Suprapubic skin (tissue), 4 donors: ENCODE data around the gene RINT1. TPM values are rescaled to one million over a fixed set of nuclear protein-coding genes. Genes with fewer than 3 reads are reported as not detected.

Experiments used
- DNase-seq, 2 donors: peaks; one replicate each; pipeline ENCODE4 v3.0.0-alpha.2; 2019; ENCODE audit warnings: low spot score in 2 of 2
- H3K27ac ChIP-seq: fragments of 200-600 bp; sonication (generic); one replicate; pipeline ENCODE4 v1.5.1; 2019
- H3K27me3 ChIP-seq: fragments of 200-600 bp; sonication (generic); one replicate; pipeline ENCODE4 v1.5.1; 2019
- H3K36me3 ChIP-seq: fragments of 200-600 bp; sonication (generic); one replicate; pipeline ENCODE4 v1.5.1; 2019
- H3K4me1 ChIP-seq: fragments of 200-600 bp; sonication (generic); one replicate; pipeline ENCODE4 v1.5.1; 2019
- H3K4me3 ChIP-seq: fragments of 200-600 bp; sonication (generic); one replicate; pipeline ENCODE4 v1.5.1; 2019; ENCODE audit warnings: mild to moderate bottlenecking
- H3K9me3 ChIP-seq: fragments of 200-600 bp; sonication (generic); one replicate; pipeline ENCODE4 v1.5.1; 2019
- CTCF ChIP-seq, 2 donors: fragments of 200-600 bp in 1 of 2; fragments of 450-650 bp in 1 of 2; sonication (generic) in 1 of 2; IDR thresholded peaks; one replicate each; pipeline ENCODE4 v1.5.1; 2016 to 2019; ENCODE audit warnings: antibody characterized with exemption in 2 of 2, mild to moderate bottlenecking in 1 of 2, moderate library complexity in 1 of 2
- EP300 ChIP-seq: sonication (generic); formaldehyde crosslinking; IDR thresholded peaks from one replicate; pipeline ENCODE4 v1.6.1; 2017; ENCODE audit warnings: antibody characterized with exemption
- POLR2A ChIP-seq, 2 donors: fragments of 450-650 bp; IDR thresholded peaks; one replicate each; pipeline ENCODE4 v1.6.1; 2017; ENCODE audit warnings: antibody characterized with exemption in 2 of 2, mild to moderate bottlenecking in 2 of 2, moderate library complexity in 2 of 2
- POLR2AphosphoS5 ChIP-seq, 3 donors: sonication (generic); formaldehyde crosslinking; IDR thresholded peaks; one replicate each; pipeline ENCODE4 v1.6.1; 2017; ENCODE audit warnings: antibody characterized with exemption in 3 of 3
- WGBS: methylation state at CpG from one replicate; pipeline ENCODE4 v1.1.5; 2018; 5-methylcytosine and 5-hydroxymethylcytosine counted together
- total RNA-seq, 4 donors: library from RNA; depleted of rRNA; stranded (reverse); fragments of >200 nt; gene quantifications; one replicate each; pipeline ENCODE4 v1.1.0, GENCODE V29; 2016

The RINT1 gene
- total RNA-seq, 4 donors from 2014 or later: 12.9 to 39.5 (median 17.4) TPM

DNA sequence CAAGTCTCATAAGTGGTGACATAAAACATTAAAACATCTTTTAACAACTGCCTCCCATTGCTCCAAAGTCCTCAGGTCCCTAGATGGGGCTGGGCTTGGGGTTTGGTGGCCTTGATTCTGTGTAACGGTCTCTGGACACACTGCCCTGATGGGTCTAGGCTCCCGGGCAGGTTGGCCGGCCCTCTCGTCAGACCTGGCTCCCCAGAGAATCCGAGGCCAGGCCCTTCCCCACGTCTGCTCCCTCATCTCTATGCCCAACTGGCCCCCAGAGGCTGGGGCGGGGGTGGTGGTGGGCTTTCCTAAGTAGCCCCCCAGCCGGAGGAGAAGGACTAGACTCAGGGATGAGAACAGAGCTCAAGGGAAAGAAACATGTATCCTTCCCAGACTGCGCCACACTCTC, 80.8 kb downstream of the RINT1 start:
- 92% methylated on average over 7 of the region's 9 CpGs for WGBS
- no peak overlapping the region for H3K27ac ChIP-seq
- no peaks in the 10 kb centered on the region for H3K9me3 ChIP-seq
- no peak for DNase-seq
- peaks cover 55% of the 10 kb centered on the region for H3K36me3 ChIP-seq
- no peak for TF ChIP-seq EP300
- no peaks in the 10 kb centered on the region for H3K4me1 ChIP-seq
- H3K4me3 ChIP-seq: no peak overlapping the region
- H3K27me3 ChIP-seq: no peaks in the 10 kb centered on the region

- no peaks in the 10 kb centered on the region for H3K9me3 ChIP-seq
- no peak for DNase-seq
- H3K27me3 ChIP-seq: no peaks in the 10 kb centered on the region
- no peak for TF ChIP-seq POLR2A (IDR thresholded peaks at IDR 0.05)
- no peak for TF ChIP-seq EP300
- no peak for TF ChIP-seq CTCF (IDR thresholded peaks at IDR 0.05)
- TF ChIP-seq POLR2AphosphoS5 (IDR thresholded peaks at IDR 0.05): no peak
- H3K4me1 ChIP-seq: no peaks in the 10 kb centered on the region
- 93% methylated on average over 32 of the region's 32 CpGs for WGBS
- H3K4me3 ChIP-seq: no peak overlapping the region
- H3K36me3 ChIP-seq: peaks cover 56% of the 10 kb centered on the region
- H3K27ac ChIP-seq: no peak overlapping the region
These were observed 81.8 kb downstream of the RINT1 start for GRCh38 chr7:105613611-105614330.

GRCh38 chr7:105614341-105614840, 82.4 kb downstream of the RINT1 start:
- Histone ChIP-seq H3K9me3 (no peaks in the 10 kb centered on the region), H3K4me1 (no peaks in the 10 kb centered on the region), H3K36me3 (peaks cover 57% of the 10 kb centered on the region), H3K27ac (no peak overlapping the region), H3K27me3 (no peaks in the 10 kb centered on the region), H3K4me3 (no peak overlapping the region)
- no peak for DNase-seq
- TF ChIP-seq POLR2AphosphoS5 (IDR thresholded peaks at IDR 0.05) (no peak), EP300 (no peak), POLR2A (IDR thresholded peaks at IDR 0.05) (no peak), CTCF (IDR thresholded peaks at IDR 0.05) (no peak)
- WGBS: 92% methylated on average over 20 of the region's 20 CpGs

Other genes with a start within 250 kb of the RINT1 start
- 10 to 100 TPM; 61.7 to 89.1 (median 78.4) TPM for gene SRPK2, start 143.3 kb upstream of the RINT1 start, total RNA-seq
- gene PUS7, start 9.9 kb upstream of the RINT1 start, total RNA-seq: 10 to 100 TPM; 17.0 to 22.1 (median 19.6) TPM
- gene EFCAB10, start 49.3 kb downstream of the RINT1 start, total RNA-seq: not detected